Smooth muscle cell (in vitro differentiated cells): ENCODE measurements around the gene PRCC. TPM values are rescaled to one million over a fixed set of nuclear protein-coding genes. Genes with fewer than 3 reads are reported as not detected.
A peak's percentile ranks its signal among the peaks of the same experiment; 100 is the strongest.

Experiments used
- DNase-seq: peaks from one replicate; lab custom pipeline; 2025; ENCODE audit not compliant: unreplicated experiment; lab: John Stamatoyannopoulos, UW
- H2AFZ ChIP-seq: fragments of 200-600 bp; sonication (generic); 2 replicates; pipeline ENCODE4 v1.6.0; 2016; ENCODE audit warnings: antibody characterized with exemption, low read depth, mild to moderate bottlenecking
- H3F3A ChIP-seq: fragments of 200-600 bp; sonication (generic); 2 replicates; pipeline ENCODE4 v1.6.0; 2017; ENCODE audit warnings: antibody characterized with exemption, low read depth
- H3K27ac ChIP-seq: fragments of 200-600 bp; sonication (generic); 2 replicates; pipeline ENCODE4 v1.5.1; 2016; ENCODE audit warnings: low read depth, mild to moderate bottlenecking
- H3K27me3 ChIP-seq: fragments of 200-600 bp; sonication (generic); 2 replicates; pipeline ENCODE4 v1.6.1; 2016; ENCODE audit warnings: low read depth, mild to moderate bottlenecking
- H3K36me3 ChIP-seq: fragments of 200-600 bp; sonication (generic); 2 replicates; pipeline ENCODE4 v1.5.1; 2016; ENCODE audit warnings: low read depth
- H3K4me1 ChIP-seq: fragments of 200-600 bp; sonication (generic); 2 replicates; pipeline ENCODE4 v1.5.1; 2016; ENCODE audit warnings: low read depth
- H3K4me2 ChIP-seq: fragments of 200-600 bp; sonication (generic); 2 replicates; pipeline ENCODE4 v1.6.0; 2016; ENCODE audit warnings: mild to moderate bottlenecking
- H3K4me3 ChIP-seq: fragments of 200-600 bp; sonication (generic); 2 replicates; pipeline ENCODE4 v1.5.1; 2016; ENCODE audit warnings: mild to moderate bottlenecking
- H3K79me2 ChIP-seq: fragments of 200-600 bp; sonication (generic); 2 replicates; pipeline ENCODE4 v1.6.0; 2016; ENCODE audit warnings: low read depth, mild to moderate bottlenecking
- H3K9ac ChIP-seq: fragments of 200-600 bp; sonication (generic); 2 replicates; pipeline ENCODE4 v1.6.0; 2016; ENCODE audit warnings: low read depth
- H3K9me3 ChIP-seq: fragments of 200-600 bp; sonication (generic); replicated peaks from 2 replicates; pipeline ENCODE4 v1.5.1; 2016; ENCODE audit warnings: low read depth
- H4K20me1 ChIP-seq: fragments of 200-600 bp; sonication (generic); 2 replicates; pipeline ENCODE4 v1.6.0; 2016; ENCODE audit warnings: low read depth
- WGBS: methylation state at CpG from one replicate; pipeline ENCODE4 v1.1.7; 2016; ENCODE audit warnings: low lambda C conversion rate; 5-methylcytosine and 5-hydroxymethylcytosine counted together
- polyA plus RNA-seq: library from polyadenylated mRNA; unstranded; fragments of >200 nt; fragmentation: Nextera tagmentation; extraction: Ambion mirVana; gene quantifications from 2 replicates; pipeline ENCODE4 v1.2.1, GENCODE V29; 2016
- total RNA-seq: library from RNA; depleted of rRNA; stranded (reverse); fragments of >200 nt; gene quantifications from 2 replicates; pipeline ENCODE4 v1.2.3, GENCODE V29; 2014
- TF ChIP-seq, protein P1 (sequence below): fragments of 200-600 bp; sonication (generic); IDR thresholded peaks from 2 replicates; pipeline ENCODE4 v1.5.1; 2017; ENCODE audit warnings: borderline replicate concordance, mild to moderate bottlenecking, antibody characterized with exemption; ENCODE audit not compliant: insufficient read depth, poor library complexity, severe bottlenecking

The PRCC gene
- total and polyA plus RNA-seq, 2 experiments from 2014 or later = 37.7 to 68.7 TPM

DNA sequence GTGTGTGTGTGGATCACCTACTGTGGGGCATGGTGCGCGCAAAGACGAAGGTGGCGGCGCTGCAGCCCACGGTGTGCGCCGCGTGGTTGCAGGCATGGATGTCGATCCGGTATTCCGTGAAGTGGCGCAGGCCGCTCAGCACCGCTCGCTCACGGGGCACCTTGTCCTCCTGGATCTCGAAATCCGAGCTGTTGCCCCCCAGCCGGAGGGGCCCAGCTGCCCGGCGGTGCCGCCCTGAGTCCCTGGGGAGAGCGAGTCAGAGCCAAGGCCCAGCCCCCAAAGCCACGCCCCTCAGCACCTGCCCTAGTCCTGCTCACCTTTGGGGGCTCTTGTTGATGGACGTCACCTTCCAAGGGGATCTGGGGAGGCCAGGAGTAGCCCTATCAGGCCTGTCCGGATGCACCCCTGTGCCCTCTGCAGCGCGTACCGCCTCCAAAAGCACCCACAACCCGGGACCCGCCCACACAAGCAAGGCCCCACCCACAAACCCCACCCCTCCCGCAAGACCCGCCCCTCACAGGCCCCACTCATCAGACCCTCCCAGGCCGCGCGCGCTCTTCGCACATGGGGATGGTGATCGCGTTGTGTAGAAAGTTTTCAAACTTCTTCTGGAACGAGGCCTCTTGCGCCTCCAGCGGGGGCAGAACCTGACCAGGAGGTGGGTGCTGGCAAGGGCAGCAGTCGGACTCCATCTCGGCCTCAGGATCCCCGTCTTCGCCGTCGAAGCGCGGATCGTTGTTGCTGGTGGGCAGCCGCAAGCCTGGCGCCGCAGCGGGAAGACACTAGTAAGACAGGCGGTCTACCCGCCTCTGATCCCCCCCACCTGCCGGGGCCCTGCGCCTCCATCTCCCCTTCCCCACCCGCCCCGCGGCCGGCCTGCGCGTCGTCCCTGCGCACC is 78.0 kb downstream of the PRCC start:
- no peak overlapping the region for H3K27ac ChIP-seq
- H2AFZ ChIP-seq = no peak overlapping the region
- H3F3A ChIP-seq = no peaks in the 10 kb centered on the region
- H3K36me3 ChIP-seq = no peaks in the 10 kb centered on the region
- no peak overlapping the region for H3K4me3 ChIP-seq
- no peak for DNase-seq
- no peak overlapping the region for H3K9ac ChIP-seq
- TF ChIP-seq, protein P1, sequence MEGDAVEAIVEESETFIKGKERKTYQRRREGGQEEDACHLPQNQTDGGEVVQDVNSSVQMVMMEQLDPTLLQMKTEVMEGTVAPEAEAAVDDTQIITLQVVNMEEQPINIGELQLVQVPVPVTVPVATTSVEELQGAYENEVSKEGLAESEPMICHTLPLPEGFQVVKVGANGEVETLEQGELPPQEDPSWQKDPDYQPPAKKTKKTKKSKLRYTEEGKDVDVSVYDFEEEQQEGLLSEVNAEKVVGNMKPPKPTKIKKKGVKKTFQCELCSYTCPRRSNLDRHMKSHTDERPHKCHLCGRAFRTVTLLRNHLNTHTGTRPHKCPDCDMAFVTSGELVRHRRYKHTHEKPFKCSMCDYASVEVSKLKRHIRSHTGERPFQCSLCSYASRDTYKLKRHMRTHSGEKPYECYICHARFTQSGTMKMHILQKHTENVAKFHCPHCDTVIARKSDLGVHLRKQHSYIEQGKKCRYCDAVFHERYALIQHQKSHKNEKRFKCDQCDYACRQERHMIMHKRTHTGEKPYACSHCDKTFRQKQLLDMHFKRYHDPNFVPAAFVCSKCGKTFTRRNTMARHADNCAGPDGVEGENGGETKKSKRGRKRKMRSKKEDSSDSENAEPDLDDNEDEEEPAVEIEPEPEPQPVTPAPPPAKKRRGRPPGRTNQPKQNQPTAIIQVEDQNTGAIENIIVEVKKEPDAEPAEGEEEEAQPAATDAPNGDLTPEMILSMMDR = no peak
- 9% methylated on average over 59 of the region's 69 CpGs for WGBS
- H3K27me3 ChIP-seq = peaks cover 71% of the 10 kb centered on the region
- peak overlapping the region; percentile 44 for H3K4me2 ChIP-seq
- no peaks in the 10 kb centered on the region for H3K9me3 ChIP-seq
- H3K79me2 ChIP-seq = no peaks in the 10 kb centered on the region
- H3K4me1 ChIP-seq = peaks cover 15% of the 10 kb centered on the region
- H4K20me1 ChIP-seq = no peaks in the 10 kb centered on the region

DNA sequence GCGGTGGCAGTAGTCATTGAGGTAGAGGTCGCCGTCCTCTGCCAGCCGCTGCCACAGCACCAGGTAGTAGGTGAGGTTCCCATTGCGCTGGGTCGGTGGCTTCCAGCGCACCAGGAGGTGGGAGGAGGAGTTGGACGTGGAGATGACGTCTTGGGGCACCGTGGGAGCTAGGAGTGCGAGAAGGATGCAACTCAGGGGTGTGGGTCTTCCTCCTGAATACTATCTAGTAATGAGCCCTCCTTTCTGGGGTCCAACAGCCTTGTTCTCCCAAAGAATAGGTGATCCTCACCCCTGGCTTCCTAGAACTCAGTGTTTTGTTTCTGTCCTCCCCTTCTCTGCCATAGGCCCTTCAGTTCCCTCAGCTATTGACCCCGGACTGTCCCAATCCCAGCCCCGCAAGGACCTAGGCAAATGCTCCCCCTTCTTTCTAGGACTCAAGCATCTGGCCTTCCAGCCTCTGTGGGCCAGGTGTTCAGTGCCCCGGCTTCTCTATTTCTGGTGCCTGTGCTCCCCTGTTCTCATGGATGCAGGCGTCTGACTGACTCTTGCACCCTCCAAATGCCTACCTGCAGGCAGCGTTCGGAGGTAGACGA is 78.7 kb downstream of the PRCC start:
- no peaks in the 10 kb centered on the region for H3F3A ChIP-seq
- H3K4me2 ChIP-seq = no peak overlapping the region
- 44% methylated on average over 18 of the region's 18 CpGs for WGBS
- DNase-seq = no peak
- peaks cover 15% of the 10 kb centered on the region for H3K4me1 ChIP-seq
- H3K36me3 ChIP-seq = no peaks in the 10 kb centered on the region
- H3K27me3 ChIP-seq = peaks cover 71% of the 10 kb centered on the region
- no peaks in the 10 kb centered on the region for H3K9me3 ChIP-seq
- TF ChIP-seq, protein P1 = no peak
- no peak overlapping the region for H3K9ac ChIP-seq
- no peak overlapping the region for H3K27ac ChIP-seq
- no peaks in the 10 kb centered on the region for H4K20me1 ChIP-seq
- no peaks in the 10 kb centered on the region for H3K79me2 ChIP-seq
- no peak overlapping the region for H2AFZ ChIP-seq
- H3K4me3 ChIP-seq = no peak overlapping the region

- no peak overlapping the region for H2AFZ ChIP-seq
- DNase-seq = no peak
- no peaks in the 10 kb centered on the region for H3K36me3 ChIP-seq
- TF ChIP-seq, protein P1 = no peak
- H3K79me2 ChIP-seq = no peaks in the 10 kb centered on the region
- H3K27ac ChIP-seq = no peak overlapping the region
- H4K20me1 ChIP-seq = no peaks in the 10 kb centered on the region
- WGBS = 85% methylated on average over 5 of the region's 5 CpGs
- H3K9me3 ChIP-seq = no peaks in the 10 kb centered on the region
- peaks cover 71% of the 10 kb centered on the region for H3K27me3 ChIP-seq
- H3F3A ChIP-seq = no peaks in the 10 kb centered on the region
- no peak overlapping the region for H3K9ac ChIP-seq
- H3K4me2 ChIP-seq = no peak overlapping the region
- peaks cover 15% of the 10 kb centered on the region for H3K4me1 ChIP-seq
- H3K4me3 ChIP-seq = no peak overlapping the region
Measured at GRCh38 chr1:156846643-156847042, 79.3 kb downstream of the PRCC start.
